Measurements from ENCODE around the gene RHEX.

The RHEX gene

GRCh38 chr1:206135248-206135647 is 82.3 kb downstream of the RHEX start:
- H3K9me3 ChIP-seq (replicated peaks; ENCODE audit: insufficient read depth, low read length) = no peaks in the 10 kb centered on the region
- H3K79me2 ChIP-seq (ENCODE audit: low read length) = no peaks in the 10 kb centered on the region
- no peaks in the 10 kb centered on the region for H3K27me3 ChIP-seq (replicated peaks; ENCODE audit: insufficient read depth, low read length)
- no peaks in the 10 kb centered on the region for H3K9me2 ChIP-seq (replicated peaks; ENCODE audit: insufficient read depth, low read length)
- H3K27ac ChIP-seq (ENCODE audit: low read length) = no peak overlapping the region
- H3K4me2 ChIP-seq (ENCODE audit: low read depth, low read length) = no peak overlapping the region
- no peaks in the 10 kb centered on the region for H3K4me1 ChIP-seq (ENCODE audit: low read length)
- H2AFZ ChIP-seq (ENCODE audit: low read length) = no peak overlapping the region
- no peaks in the 10 kb centered on the region for H4K20me1 ChIP-seq (ENCODE audit: insufficient read depth, low read length)
- no peak overlapping the region for H3K4me3 ChIP-seq (ENCODE audit: low read length)
- no peak for DNase-seq
- H3K9ac ChIP-seq (ENCODE audit: low read length) = no peak overlapping the region
- no peak for TF ChIP-seq EZH2 (optimal IDR thresholded peaks at IDR 0.05; ENCODE audit: low read depth, low read length)
- no peak for TF ChIP-seq EZH2phosphoT487 (IDR thresholded peaks at IDR 0.05; ENCODE audit: low read length)
- TF ChIP-seq, protein P1, sequence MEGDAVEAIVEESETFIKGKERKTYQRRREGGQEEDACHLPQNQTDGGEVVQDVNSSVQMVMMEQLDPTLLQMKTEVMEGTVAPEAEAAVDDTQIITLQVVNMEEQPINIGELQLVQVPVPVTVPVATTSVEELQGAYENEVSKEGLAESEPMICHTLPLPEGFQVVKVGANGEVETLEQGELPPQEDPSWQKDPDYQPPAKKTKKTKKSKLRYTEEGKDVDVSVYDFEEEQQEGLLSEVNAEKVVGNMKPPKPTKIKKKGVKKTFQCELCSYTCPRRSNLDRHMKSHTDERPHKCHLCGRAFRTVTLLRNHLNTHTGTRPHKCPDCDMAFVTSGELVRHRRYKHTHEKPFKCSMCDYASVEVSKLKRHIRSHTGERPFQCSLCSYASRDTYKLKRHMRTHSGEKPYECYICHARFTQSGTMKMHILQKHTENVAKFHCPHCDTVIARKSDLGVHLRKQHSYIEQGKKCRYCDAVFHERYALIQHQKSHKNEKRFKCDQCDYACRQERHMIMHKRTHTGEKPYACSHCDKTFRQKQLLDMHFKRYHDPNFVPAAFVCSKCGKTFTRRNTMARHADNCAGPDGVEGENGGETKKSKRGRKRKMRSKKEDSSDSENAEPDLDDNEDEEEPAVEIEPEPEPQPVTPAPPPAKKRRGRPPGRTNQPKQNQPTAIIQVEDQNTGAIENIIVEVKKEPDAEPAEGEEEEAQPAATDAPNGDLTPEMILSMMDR (IDR thresholded peaks at IDR 0.05; ENCODE audit: low read length) = no peak
- no peaks in the 10 kb centered on the region for H3K36me3 ChIP-seq (replicated peaks; ENCODE audit: insufficient read depth, low read length)
- no peaks in the 10 kb centered on the region for H3F3A ChIP-seq (ENCODE audit: insufficient read depth, low read length)

DNA sequence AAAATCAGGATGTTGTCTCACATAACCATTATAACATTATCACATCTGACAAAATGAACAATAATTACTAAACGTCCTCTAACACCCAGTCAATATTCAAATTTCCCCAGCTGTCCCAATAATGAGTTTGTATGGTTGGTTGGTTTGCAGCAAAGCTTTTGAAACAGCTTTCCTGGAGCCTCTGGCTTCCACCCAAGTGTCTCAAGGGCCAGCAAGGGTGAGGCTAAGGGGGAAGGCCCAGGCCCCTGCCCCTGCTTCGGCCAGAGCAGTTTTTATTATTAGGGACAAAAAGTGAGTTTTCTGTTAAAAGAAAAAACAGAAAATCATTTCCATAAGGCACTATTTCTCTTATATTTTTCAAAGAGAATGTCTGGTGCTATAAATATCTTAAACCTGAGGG is 83.3 kb downstream of the RHEX start:
- H3K79me2 ChIP-seq (ENCODE audit: low read length) = no peaks in the 10 kb centered on the region
- no peaks in the 10 kb centered on the region for H3K36me3 ChIP-seq (replicated peaks; ENCODE audit: insufficient read depth, low read length)
- H3F3A ChIP-seq (ENCODE audit: insufficient read depth, low read length) = no peaks in the 10 kb centered on the region
- no peaks in the 10 kb centered on the region for H3K9me3 ChIP-seq (replicated peaks; ENCODE audit: insufficient read depth, low read length)
- H3K4me1 ChIP-seq (ENCODE audit: low read length) = no peaks in the 10 kb centered on the region
- no peak overlapping the region for H3K27ac ChIP-seq (ENCODE audit: low read length)
- H4K20me1 ChIP-seq (ENCODE audit: insufficient read depth, low read length) = no peaks in the 10 kb centered on the region
- DNase-seq = no peak
- H2AFZ ChIP-seq (ENCODE audit: low read length) = no peak overlapping the region
- no peaks in the 10 kb centered on the region for H3K9me2 ChIP-seq (replicated peaks; ENCODE audit: insufficient read depth, low read length)
- H3K9ac ChIP-seq (ENCODE audit: low read length) = no peak overlapping the region
- no peaks in the 10 kb centered on the region for H3K27me3 ChIP-seq (replicated peaks; ENCODE audit: insufficient read depth, low read length)
- TF ChIP-seq EZH2phosphoT487 (IDR thresholded peaks at IDR 0.05; ENCODE audit: low read length) (no peak), EZH2 (optimal IDR thresholded peaks at IDR 0.05; ENCODE audit: low read depth, low read length) (no peak)
- TF ChIP-seq, protein P1 (IDR thresholded peaks at IDR 0.05; ENCODE audit: low read length) = no peak
- no peak overlapping the region for H3K4me2 ChIP-seq (ENCODE audit: low read depth, low read length)
- no peak overlapping the region for H3K4me3 ChIP-seq (ENCODE audit: low read length)

DNA sequence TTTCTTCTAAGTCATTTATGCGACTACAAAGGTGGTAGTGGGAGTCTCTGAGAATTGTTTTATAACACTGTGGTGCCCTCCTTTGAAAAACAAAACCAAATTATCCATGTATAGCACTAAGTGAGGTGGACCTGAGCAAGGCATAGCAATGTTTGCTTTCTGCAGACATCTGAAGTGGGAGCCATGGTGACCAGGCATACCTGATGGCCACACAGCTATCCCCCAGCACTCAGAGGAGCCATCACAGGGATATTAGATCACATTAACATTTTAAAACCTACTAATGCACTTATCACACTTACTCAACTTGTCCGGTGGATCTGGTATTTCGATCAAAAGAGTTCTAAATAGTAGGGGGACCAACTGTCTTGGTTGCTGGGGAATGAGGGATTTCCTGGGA is 89.0 kb downstream of the RHEX start:
- no peak for DNase-seq
- no peaks in the 10 kb centered on the region for H3K4me1 ChIP-seq (ENCODE audit: low read length)
- H3K9ac ChIP-seq (ENCODE audit: low read length) = no peak overlapping the region
- no peaks in the 10 kb centered on the region for H3K9me3 ChIP-seq (replicated peaks; ENCODE audit: insufficient read depth, low read length)
- no peak overlapping the region for H3K4me3 ChIP-seq (ENCODE audit: low read length)
- no peak overlapping the region for H3K4me2 ChIP-seq (ENCODE audit: low read depth, low read length)
- H3K27ac ChIP-seq (ENCODE audit: low read length) = no peak overlapping the region
- H3K79me2 ChIP-seq (ENCODE audit: low read length) = no peaks in the 10 kb centered on the region
- H3K27me3 ChIP-seq (replicated peaks; ENCODE audit: insufficient read depth, low read length) = no peaks in the 10 kb centered on the region
- TF ChIP-seq, protein P1 (IDR thresholded peaks at IDR 0.05; ENCODE audit: low read length) = no peak
- TF ChIP-seq EZH2phosphoT487 (IDR thresholded peaks at IDR 0.05; ENCODE audit: low read length) (no peak), EZH2 (optimal IDR thresholded peaks at IDR 0.05; ENCODE audit: low read depth, low read length) (no peak)
- H3K36me3 ChIP-seq (replicated peaks; ENCODE audit: insufficient read depth, low read length) = no peaks in the 10 kb centered on the region
- no peaks in the 10 kb centered on the region for H3K9me2 ChIP-seq (replicated peaks; ENCODE audit: insufficient read depth, low read length)
- no peak overlapping the region for H2AFZ ChIP-seq (ENCODE audit: low read length)
- H3F3A ChIP-seq (ENCODE audit: insufficient read depth, low read length) = no peaks in the 10 kb centered on the region
- no peaks in the 10 kb centered on the region for H4K20me1 ChIP-seq (ENCODE audit: insufficient read depth, low read length)
